ENCODE data around the gene XBP1. TPM values are rescaled to one million over a fixed set of nuclear protein-coding genes. Genes with fewer than 3 reads are reported as not detected.

The XBP1 gene
- total and polyA plus RNA-seq, 10 of the 15 experiments (the other 5 are each of a cell fraction or from before 2014, with no cell fraction given), result 44.5 to 313 (median 149) TPM

GRCh38 chr22:28832731-28833130 is 32.4 kb upstream of the XBP1 start:
- ATAC-seq (no peak), DNase-seq (ENCODE audit: low read depth, low spot score) (no peak), FAIRE-seq (no peak)
- WGBS (ENCODE audit: insufficient coverage, insufficient replicate concordance, low lambda C conversion rate, missing lambda C conversion rate), result 90% methylated on average over 1 of the region's 1 CpG
- CTCF ChIA-PET, result interaction anchor here (0.6 to 7.5 kb wide), 4 partner anchors 34 to 232 kb away, joined by 4 to 152 read pairs (median 65); no protein-coding TSS in a partner anchor
- Histone ChIP-seq H3K9ac (ENCODE audit: control insufficient read depth, insufficient read depth, low read length) (no peak overlapping the region), H3K4me1 (ENCODE audit: control insufficient read depth, insufficient read depth, low read length) (peaks cover 4% of the 10 kb centered on the region), H3K4me2 (ENCODE audit: control insufficient read depth, insufficient read depth) (no peak overlapping the region), H3K27me3 (replicated peaks in 1 of 2; ENCODE audit: control insufficient read depth in 2 of 2, insufficient read depth in 2 of 2, low read length in 1 of 2) (no peaks in the 10 kb centered on the region), H4K20me1 (ENCODE audit: control insufficient read depth, insufficient read depth) (no peaks in the 10 kb centered on the region), H3K4me3 (no peak overlapping the region), H2AFZ (ENCODE audit: control insufficient read depth, low read depth, low read length) (no peak overlapping the region), H3K79me2 (ENCODE audit: control insufficient read depth, insufficient read depth, low read length) (no peaks in the 10 kb centered on the region), H3K27ac (ENCODE audit: control insufficient read depth, insufficient read depth) (no peak overlapping the region), H3K9me3 (replicated peaks; ENCODE audit: control insufficient read depth, insufficient read depth, low read length) (no peaks in the 10 kb centered on the region), H3K36me3 (ENCODE audit: control insufficient read depth in 2 of 2, insufficient read depth in 2 of 2, low read length in 1 of 2) (no peaks in the 10 kb centered on the region)
- SMC1A ChIA-PET (ENCODE audit: uncharacterized antibody, unreplicated experiment), result interaction anchor here (1.2 to 8.5 kb wide), 6 partner anchors 14 to 232 kb away, joined by 3 to 137 read pairs (median 4); no protein-coding TSS in a partner anchor
- in situ Hi-C loops (cut with MboI), result loop anchor here (10.0 kb wide), 1 partner anchor 788 kb away; no protein-coding TSS in a partner anchor
- BruUV-seq (replicated peaks), result no TSS peak
- intact Hi-C loops (cut with micrococcal nuclease; ENCODE audit: unreplicated experiment), result no loop called here
- POLR2A ChIA-PET, result interaction anchor here (0.6 kb wide), 1 partner anchor 15 kb away, joined by 3 read pairs; no protein-coding TSS in a partner anchor
- RAD21 ChIA-PET (ENCODE audit: unreplicated experiment), result interaction anchor here (1.6 to 1.8 kb wide), 2 partner anchors 208 to 232 kb away, joined by 5 to 6 read pairs; no protein-coding TSS in a partner anchor
- TF ChIP-seq IRF5 (IDR thresholded peaks at IDR 0.05; ENCODE audit: borderline replicate concordance) (no peak), ZNF592 (IDR thresholded peaks at IDR 0.05) (no peak), BRCA1 (IDR thresholded peaks at IDR 0.05; ENCODE audit: low read depth, low read length) (no peak), NR2C2 (IDR thresholded peaks at IDR 0.05; ENCODE audit: borderline replicate concordance, control insufficient read depth, insufficient read length, low read depth) (no peak), ZBED1 (IDR thresholded peaks at IDR 0.05; ENCODE audit: borderline replicate concordance) (no peak), PKNOX1 (IDR thresholded peaks at IDR 0.05) (no peak), NFYB (IDR thresholded peaks at IDR 0.05; ENCODE audit: insufficient read depth, low read depth, low read length) (no peak), SMC3 (IDR thresholded peaks at IDR 0.05; ENCODE audit: borderline replicate concordance, low read length) (no peak), ATF3 (IDR thresholded peaks at IDR 0.05; ENCODE audit: borderline replicate concordance, extremely low read depth, low read depth, low read length) (no peak), JUND (IDR thresholded peaks at IDR 0.05; ENCODE audit: low read depth, low read length) (no peak), MEF2A (IDR thresholded peaks at IDR 0.05; ENCODE audit: insufficient read depth, low read depth, low read length) (no peak), CHD2 (IDR thresholded peaks at IDR 0.05; ENCODE audit: borderline replicate concordance, low read depth, low read length) (no peak), ZBTB33 (IDR thresholded peaks at IDR 0.05) (no peak), POLR2AphosphoS5 (IDR thresholded peaks at IDR 0.05; ENCODE audit: low read length) (no peak), STAT1 (conservative IDR thresholded peaks at IDR 0.05) (no peak)

Measured in GM12878 (cell line).